Activated CD8-positive, alpha-beta memory T cell treated with anti-CD3 and anti-CD28 coated beads for 36 hours (primary cell): ENCODE data around the gene PPP2R5B. TPM values are rescaled to one million over a fixed set of nuclear protein-coding genes. Genes with fewer than 3 reads are reported as not detected.

Experiments used
- total RNA-seq, 2 experiments: library from RNA; stranded (reverse); gene quantifications; one replicate each; pipeline ENCODE4 v1.2.3, GENCODE V29; 2021

PPP2R5B gene
- total RNA-seq, 2 experiments from 2014 or later = 11.3 to 11.5 TPM

Other genes with a start within 250 kb of the PPP2R5B start
- under 1 TPM; 0.32 to 0.44 TPM for gene NRXN2, start 201.5 kb upstream of the PPP2R5B start, total RNA-seq
- gene RASGRP2, start 180.5 kb upstream of the PPP2R5B start, total RNA-seq = 1 to 10 TPM; 2.7 to 3.1 TPM
- gene PYGM, start 164.7 kb upstream of the PPP2R5B start, total RNA-seq = under 1 TPM; 0.95 to 0.99 TPM
- 100 to 1,000 TPM; 399 to 402 TPM for gene SF1, start 146.1 kb upstream of the PPP2R5B start, total RNA-seq
- gene MAP4K2, start 121.5 kb upstream of the PPP2R5B start, total RNA-seq = 10 to 100 TPM; 52.3 to 53.6 TPM
- 10 to 100 TPM; 43.3 to 47.4 TPM for gene MEN1, start 114.1 kb upstream of the PPP2R5B start, total RNA-seq
- gene CDC42BPG, start 80.0 kb upstream of the PPP2R5B start, total RNA-seq = under 1 TPM; 0.11 to 0.50 TPM
- gene EHD1, start 46.1 kb upstream of the PPP2R5B start, total RNA-seq = 10 to 100 TPM; 82.2 to 85.8 TPM
- gene ATG2A, start 7.5 kb upstream of the PPP2R5B start, total RNA-seq = 10 to 100 TPM; 21.7 to 22.6 TPM
- not detected for gene GPHA2, start 11.2 kb downstream of the PPP2R5B start, total RNA-seq
- not detected for gene MAJIN, start 47.4 kb downstream of the PPP2R5B start, total RNA-seq
- not detected for gene BATF2, start 72.3 kb downstream of the PPP2R5B start, total RNA-seq
- gene ARL2, start 89.5 kb downstream of the PPP2R5B start, total RNA-seq = 100 to 1,000 TPM; 134 to 138 TPM
- 10 to 100 TPM; 13.7 to 15.2 TPM for gene SNX15, start 102.8 kb downstream of the PPP2R5B start, total RNA-seq
- gene SAC3D1, start 116.5 kb downstream of the PPP2R5B start, total RNA-seq = 10 to 100 TPM; 18.3 to 20.5 TPM
- 10 to 100 TPM; 10.3 to 11.2 TPM for gene NAALADL1, start 133.9 kb downstream of the PPP2R5B start, total RNA-seq
- 100 to 1,000 TPM; 108 TPM for gene CDCA5, start 159.4 kb downstream of the PPP2R5B start, total RNA-seq
- 10 to 100 TPM; 27.5 to 30.2 TPM for gene ZFPL1, start 159.5 kb downstream of the PPP2R5B start, total RNA-seq
- 100 to 1,000 TPM in 1 of 2 experiments, 10 to 100 TPM in 1; 99.2 to 104 TPM for gene VPS51, start 171.5 kb downstream of the PPP2R5B start, total RNA-seq
- 10 to 100 TPM; 18.0 to 18.2 TPM for gene TM7SF2, start 187.2 kb downstream of the PPP2R5B start, total RNA-seq
- 10 to 100 TPM; 16.5 to 18.2 TPM for gene ZNHIT2, start 193.0 kb downstream of the PPP2R5B start, total RNA-seq
- gene FAU, start 197.4 kb downstream of the PPP2R5B start, total RNA-seq = 1,000 to 10,000 TPM; 1,009 to 1,011 TPM
- 100 to 1,000 TPM; 108 TPM for gene MRPL49, start 197.6 kb downstream of the PPP2R5B start, total RNA-seq
- gene SYVN1, start 209.8 kb downstream of the PPP2R5B start, total RNA-seq = 10 to 100 TPM; 33.8 to 36.6 TPM
- gene SPDYC, start 245.5 kb downstream of the PPP2R5B start, total RNA-seq = not detected